ENCODE measurements around the gene ZNF280D. TPM values are rescaled to one million over a fixed set of nuclear protein-coding genes. Genes with fewer than 3 reads are reported as not detected.

Gene ZNF280D
- total RNA-seq, 1 experiment from 2014 or later, result 25.3 TPM

DNA sequence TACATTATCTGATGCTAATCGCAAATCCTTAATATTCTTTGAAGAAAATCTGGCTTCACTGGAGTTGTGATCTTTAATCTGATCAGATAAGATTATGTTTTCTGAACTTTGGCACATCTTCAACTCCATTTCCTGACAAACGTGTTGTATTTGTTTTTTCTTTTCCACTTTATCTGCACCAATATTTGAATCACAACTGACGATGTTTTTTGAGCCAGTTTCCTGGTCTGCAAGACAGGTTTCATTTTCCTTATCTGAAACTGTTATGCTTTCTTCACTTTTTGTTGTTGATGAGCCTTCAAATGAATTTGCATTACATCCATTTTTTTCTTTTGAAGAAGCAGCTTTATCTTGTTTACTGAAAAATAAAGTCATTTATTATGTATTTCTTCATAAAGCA, 101.5 kb downstream of the ZNF280D start:
- POLR2A ChIA-PET, result no interaction called here
- H3K9me3 ChIP-seq (ENCODE audit: control insufficient read depth in 1 of 2, insufficient read depth in 1 of 2, low read depth in 1 of 2, low read length in 2 of 2), result no peaks in the 10 kb centered on the region
- RAD21 ChIA-PET (ENCODE audit: low non-redundant PET in 1 of 2, low total read pairs in 2 of 2, uncharacterized antibody in 2 of 2, unreplicated experiment in 2 of 2), result no interaction called here
- TF ChIP-seq SP1 (IDR thresholded peaks at IDR 0.05; ENCODE audit: low read depth) (no peak), POLR2A (IDR thresholded peaks at IDR 0.05; ENCODE audit: borderline replicate concordance, extremely low read depth, insufficient read depth, insufficient read length) (no peak), SRF (IDR thresholded peaks at IDR 0.05; ENCODE audit: low read depth) (no peak), ZBTB33 (IDR thresholded peaks at IDR 0.05; ENCODE audit: extremely low read depth, insufficient replicate concordance, low read length) (no peak)
- intact Hi-C loops (cut with micrococcal nuclease), result no loop called here
- no peak overlapping the region for H3K27ac ChIP-seq (ENCODE audit: low read depth, low read length)
- no peaks in the 10 kb centered on the region for H3K4me1 ChIP-seq (ENCODE audit: control insufficient read depth in 1 of 2, insufficient read depth in 2 of 2, low read length in 2 of 2)
- no peaks in the 10 kb centered on the region for H3K36me3 ChIP-seq (ENCODE audit: control insufficient read depth in 1 of 2, insufficient read depth in 2 of 2, low read length in 2 of 2)
- no peak overlapping the region for H3K4me2 ChIP-seq (ENCODE audit: low read length)
- H3K9me2 ChIP-seq (ENCODE audit: insufficient read depth), result no peaks in the 10 kb centered on the region; the same call in 1 of the 2 replicates
- no TSS peak for BruUV-seq (replicated peaks)
- no peak overlapping the region for H3K9ac ChIP-seq (ENCODE audit: low read length)
- ATAC-seq (no peak), DNase-seq (ENCODE audit: low read depth, low spot score) (no peak)
- H3K4me3 ChIP-seq (replicated peaks in 1 of 2; ENCODE audit: low read depth in 1 of 2, low read length in 2 of 2), result no peak overlapping the region
- H3K27me3 ChIP-seq (ENCODE audit: insufficient read depth, low read length), result no peaks in the 10 kb centered on the region
- CTCF ChIA-PET, result no interaction called here
- H2AFZ ChIP-seq (ENCODE audit: low read depth, low read length, poor library complexity, severe bottlenecking), result no peak overlapping the region
- no peaks in the 10 kb centered on the region for H4K20me1 ChIP-seq (ENCODE audit: insufficient read depth)
- no peaks in the 10 kb centered on the region for H3K79me2 ChIP-seq (ENCODE audit: insufficient read depth, low read length)

DNA sequence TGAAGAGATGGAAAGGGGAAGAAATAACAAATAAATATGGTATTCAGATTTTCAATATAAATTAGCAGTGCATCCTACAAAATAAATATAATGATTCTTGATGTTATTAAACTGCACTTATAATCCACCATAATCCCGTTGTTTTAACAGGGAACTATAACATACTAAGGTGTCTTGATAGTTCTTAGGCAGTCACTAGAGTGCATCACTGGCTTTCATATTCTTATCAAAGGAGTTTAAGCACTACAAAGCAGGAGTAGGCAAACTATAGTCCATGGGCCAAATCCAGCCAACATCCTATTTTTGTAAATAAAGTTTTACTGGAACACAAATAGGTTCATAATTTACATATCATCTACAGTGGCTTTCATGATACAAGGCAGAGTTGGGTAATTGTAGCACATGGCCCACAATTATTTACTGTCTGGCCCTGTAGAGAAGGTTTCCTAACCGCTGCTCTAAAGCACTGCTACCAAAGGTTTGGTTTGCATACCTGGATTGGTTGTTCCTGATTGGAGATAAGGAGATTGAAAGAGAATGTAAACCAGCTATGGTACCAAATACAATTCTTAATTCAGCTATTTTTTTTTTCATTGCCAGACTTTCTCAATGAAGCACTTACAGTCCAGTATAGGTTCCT, 104.3 kb downstream of the ZNF280D start:
- H3K9me2 ChIP-seq (ENCODE audit: insufficient read depth), result no peaks in the 10 kb centered on the region; the same call in 1 of the 2 replicates
- no peaks in the 10 kb centered on the region for H3K79me2 ChIP-seq (ENCODE audit: insufficient read depth, low read length)
- H4K20me1 ChIP-seq (ENCODE audit: insufficient read depth), result no peaks in the 10 kb centered on the region
- no peak for ATAC-seq
- no peaks in the 10 kb centered on the region for H3K36me3 ChIP-seq (ENCODE audit: control insufficient read depth in 1 of 2, insufficient read depth in 2 of 2, low read length in 2 of 2)
- H3K9me3 ChIP-seq (ENCODE audit: control insufficient read depth in 1 of 2, insufficient read depth in 1 of 2, low read depth in 1 of 2, low read length in 2 of 2), result no peaks in the 10 kb centered on the region
- ChIA-PET RAD21 (ENCODE audit: low non-redundant PET in 1 of 2, low total read pairs in 2 of 2, uncharacterized antibody in 2 of 2, unreplicated experiment in 2 of 2) (no interaction called here), POLR2A (no interaction called here), CTCF (no interaction called here)
- H3K27me3 ChIP-seq (ENCODE audit: insufficient read depth, low read length), result no peaks in the 10 kb centered on the region
- TF ChIP-seq YY1 (IDR thresholded peaks at IDR 0.05; ENCODE audit: extremely low read depth, insufficient replicate concordance, low read depth, low read length) (no peak), RAD21 (IDR thresholded peaks at IDR 0.05; ENCODE audit: low read depth) (no peak), ELF1 (IDR thresholded peaks at IDR 0.05; ENCODE audit: borderline replicate concordance, low read depth) (no peak), SIN3A (IDR thresholded peaks at IDR 0.05; ENCODE audit: low read depth) (no peak), SP1 (IDR thresholded peaks at IDR 0.05; ENCODE audit: low read depth) (no peak), ZNF274 (IDR thresholded peaks at IDR 0.05; ENCODE audit: low read depth, low read length) (no peak), JUND (IDR thresholded peaks at IDR 0.05) (no peak), EGR1 (IDR thresholded peaks at IDR 0.05; ENCODE audit: low read depth) (no peak), CBX3 (IDR thresholded peaks at IDR 0.05; ENCODE audit: low read depth) (no peak), POLR2A (IDR thresholded peaks at IDR 0.05; ENCODE audit: borderline replicate concordance, extremely low read depth, insufficient read depth, insufficient read length) (no peak)
- TF ChIP-seq, protein P1, sequence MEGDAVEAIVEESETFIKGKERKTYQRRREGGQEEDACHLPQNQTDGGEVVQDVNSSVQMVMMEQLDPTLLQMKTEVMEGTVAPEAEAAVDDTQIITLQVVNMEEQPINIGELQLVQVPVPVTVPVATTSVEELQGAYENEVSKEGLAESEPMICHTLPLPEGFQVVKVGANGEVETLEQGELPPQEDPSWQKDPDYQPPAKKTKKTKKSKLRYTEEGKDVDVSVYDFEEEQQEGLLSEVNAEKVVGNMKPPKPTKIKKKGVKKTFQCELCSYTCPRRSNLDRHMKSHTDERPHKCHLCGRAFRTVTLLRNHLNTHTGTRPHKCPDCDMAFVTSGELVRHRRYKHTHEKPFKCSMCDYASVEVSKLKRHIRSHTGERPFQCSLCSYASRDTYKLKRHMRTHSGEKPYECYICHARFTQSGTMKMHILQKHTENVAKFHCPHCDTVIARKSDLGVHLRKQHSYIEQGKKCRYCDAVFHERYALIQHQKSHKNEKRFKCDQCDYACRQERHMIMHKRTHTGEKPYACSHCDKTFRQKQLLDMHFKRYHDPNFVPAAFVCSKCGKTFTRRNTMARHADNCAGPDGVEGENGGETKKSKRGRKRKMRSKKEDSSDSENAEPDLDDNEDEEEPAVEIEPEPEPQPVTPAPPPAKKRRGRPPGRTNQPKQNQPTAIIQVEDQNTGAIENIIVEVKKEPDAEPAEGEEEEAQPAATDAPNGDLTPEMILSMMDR (IDR thresholded peaks at IDR 0.05 in 2 of 3, conservative IDR thresholded peaks at IDR 0.05 in 1 of 3; ENCODE audit: borderline replicate concordance in 1 of 3, insufficient read depth in 1 of 3, low read depth in 2 of 3, low read length in 2 of 3), result no peak
- BruUV-seq (replicated peaks), result no TSS peak
- no peak overlapping the region for H3K4me2 ChIP-seq (ENCODE audit: low read length)
- intact Hi-C loops (cut with micrococcal nuclease), result no loop called here
- H3K27ac ChIP-seq (ENCODE audit: low read depth, low read length), result no peak overlapping the region
- H3K4me3 ChIP-seq (replicated peaks in 1 of 2; ENCODE audit: low read depth in 1 of 2, low read length in 2 of 2), result no peak overlapping the region
- no peak overlapping the region for H3K9ac ChIP-seq (ENCODE audit: low read length)
- H3K4me1 ChIP-seq (ENCODE audit: control insufficient read depth in 1 of 2, insufficient read depth in 2 of 2, low read length in 2 of 2), result no peaks in the 10 kb centered on the region
- DNase-seq (ENCODE audit: low read depth, low spot score), result no peak
- H2AFZ ChIP-seq (ENCODE audit: low read depth, low read length, poor library complexity, severe bottlenecking), result no peak overlapping the region
